H1 (cell line): ENCODE results near the gene SLC13A4. TPM values are rescaled to one million over a fixed set of nuclear protein-coding genes. Genes with fewer than 3 reads are reported as not detected.

Experiments
- CBX5 ChIP-seq: fragments of 300-800, 300-1000 bp; sonication (generic); IDR thresholded peaks from 2 replicates; pipeline ENCODE4 v1.7.1; 2016; ENCODE audit warnings: antibody characterized with exemption, low read length, low read depth
- CREB1 ChIP-seq: IDR thresholded peaks from 2 replicates; pipeline ENCODE4 v1.6.1; 2012; ENCODE audit warnings: inconsistent platforms
- CTBP2 ChIP-seq: IDR thresholded peaks from 2 replicates; pipeline ENCODE4 v1.7.0; 2011; ENCODE audit warnings: borderline replicate concordance, mild to moderate bottlenecking, moderate library complexity, mixed read lengths, low read length; ENCODE audit not compliant: insufficient read depth, insufficient read length
- EZH2 ChIP-seq: fragments of 200-600 bp; sonication (generic); IDR thresholded peaks from 2 replicates; pipeline ENCODE4 v1.7.1; 2012; ENCODE audit warnings: low read depth, mild to moderate bottlenecking, moderate library complexity, low read length, inconsistent platforms; ENCODE audit not compliant: severe bottlenecking
- KDM4A ChIP-seq: IDR thresholded peaks from one replicate; pipeline ENCODE4 v1.7.1; 2012; ENCODE audit warnings: low read depth, mild to moderate bottlenecking, moderate library complexity, low read length, inconsistent platforms; ENCODE audit not compliant: severe bottlenecking
- polyA plus RNA-seq, 7 experiments: library from polyadenylated mRNA; depleted of rRNA in 3 of 7; stranded (reverse) in 5 of 7; unstranded in 2 of 7; fragments of >200 nt in 5 of 7; fragments of 200-250 nt in 2 of 7; gene quantifications; 1 replicate in 5 of 7; 2 replicates in 1 of 7; 4 replicates in 1 of 7; pipeline versions ENCODE4 v1.2.1 to v1.2.3, GENCODE V29; 2011 to 2013; ENCODE audit warnings: missing spikeins in 2 of 7, mixed read lengths in 2 of 7
- total RNA-seq: library from RNA; stranded (reverse); fragmentation: NEBNext Ultra II Directional; extraction: Animal tissue kit (Norgen Biotek cat#: 25700); gene quantifications from 2 replicates; pipeline ENCODE4 v1.2.1, GENCODE V29; 2021

The SLC13A4 gene
- total and polyA plus RNA-seq, 2 of the 8 experiments (the other 6 are each of a cell fraction or from before 2014, with no cell fraction given), result 3.9 to 7.5 TPM

GRCh38 chr7:135685306-135686084, 42.5 kb downstream of the SLC13A4 start (continued):
- TF ChIP-seq KDM4A (no peak), CREB1 (no peak), CTBP2 (no peak), EZH2 (no peak), CBX5 (no peak)
